Coronary artery (tissue), 2 donors: Measurements from ENCODE around the gene DNAI2.

Experiments
- DNase-seq: peaks from one replicate; pipeline ENCODE4 v3.0.0-alpha.2; 2017; ENCODE audit warnings: low spot score
- H3K27ac ChIP-seq, 2 donors: fragments of 200-600 bp; sonication (generic); one replicate each; pipeline ENCODE4 v1.5.1; 2016 to 2019
- H3K4me3 ChIP-seq: fragments of 200-600 bp; sonication (generic); 2 replicates; pipeline ENCODE4 v1.5.1; 2016; ENCODE audit warnings: mild to moderate bottlenecking, moderate library complexity
- TF ChIP-seq, protein P1 (sequence below): fragments of 200-600 bp; sonication (generic); IDR thresholded peaks from one replicate; pipeline ENCODE4 v1.5.1; 2019; ENCODE audit warnings: antibody characterized with exemption

Gene DNAI2

DNA sequence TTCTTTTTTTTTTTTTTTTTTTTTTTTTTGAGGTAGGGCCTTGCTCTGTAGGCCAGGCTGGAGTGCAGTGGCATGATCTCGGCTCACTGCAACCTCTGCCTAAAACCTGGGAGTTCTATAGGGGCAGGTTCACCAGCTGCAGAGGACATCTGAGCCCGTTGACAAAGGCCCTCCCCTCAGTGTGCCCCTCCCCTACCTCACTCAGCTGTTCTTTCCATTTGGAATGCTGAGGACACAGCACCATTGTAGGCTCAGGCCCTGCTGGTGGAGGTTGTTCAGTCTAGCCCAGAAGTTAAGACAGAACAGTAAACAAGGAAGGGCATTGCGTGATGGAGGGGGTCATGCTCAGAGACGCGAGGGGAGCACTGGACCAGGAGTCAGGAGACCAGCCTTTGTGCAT lies 30.1 kb downstream of the DNAI2 start:
- Histone ChIP-seq H3K27ac (no peak overlapping the region), H3K4me3 (no peak overlapping the region)
- DNase-seq, result no peak
- TF ChIP-seq, protein P1, sequence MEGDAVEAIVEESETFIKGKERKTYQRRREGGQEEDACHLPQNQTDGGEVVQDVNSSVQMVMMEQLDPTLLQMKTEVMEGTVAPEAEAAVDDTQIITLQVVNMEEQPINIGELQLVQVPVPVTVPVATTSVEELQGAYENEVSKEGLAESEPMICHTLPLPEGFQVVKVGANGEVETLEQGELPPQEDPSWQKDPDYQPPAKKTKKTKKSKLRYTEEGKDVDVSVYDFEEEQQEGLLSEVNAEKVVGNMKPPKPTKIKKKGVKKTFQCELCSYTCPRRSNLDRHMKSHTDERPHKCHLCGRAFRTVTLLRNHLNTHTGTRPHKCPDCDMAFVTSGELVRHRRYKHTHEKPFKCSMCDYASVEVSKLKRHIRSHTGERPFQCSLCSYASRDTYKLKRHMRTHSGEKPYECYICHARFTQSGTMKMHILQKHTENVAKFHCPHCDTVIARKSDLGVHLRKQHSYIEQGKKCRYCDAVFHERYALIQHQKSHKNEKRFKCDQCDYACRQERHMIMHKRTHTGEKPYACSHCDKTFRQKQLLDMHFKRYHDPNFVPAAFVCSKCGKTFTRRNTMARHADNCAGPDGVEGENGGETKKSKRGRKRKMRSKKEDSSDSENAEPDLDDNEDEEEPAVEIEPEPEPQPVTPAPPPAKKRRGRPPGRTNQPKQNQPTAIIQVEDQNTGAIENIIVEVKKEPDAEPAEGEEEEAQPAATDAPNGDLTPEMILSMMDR, result no peak

DNA sequence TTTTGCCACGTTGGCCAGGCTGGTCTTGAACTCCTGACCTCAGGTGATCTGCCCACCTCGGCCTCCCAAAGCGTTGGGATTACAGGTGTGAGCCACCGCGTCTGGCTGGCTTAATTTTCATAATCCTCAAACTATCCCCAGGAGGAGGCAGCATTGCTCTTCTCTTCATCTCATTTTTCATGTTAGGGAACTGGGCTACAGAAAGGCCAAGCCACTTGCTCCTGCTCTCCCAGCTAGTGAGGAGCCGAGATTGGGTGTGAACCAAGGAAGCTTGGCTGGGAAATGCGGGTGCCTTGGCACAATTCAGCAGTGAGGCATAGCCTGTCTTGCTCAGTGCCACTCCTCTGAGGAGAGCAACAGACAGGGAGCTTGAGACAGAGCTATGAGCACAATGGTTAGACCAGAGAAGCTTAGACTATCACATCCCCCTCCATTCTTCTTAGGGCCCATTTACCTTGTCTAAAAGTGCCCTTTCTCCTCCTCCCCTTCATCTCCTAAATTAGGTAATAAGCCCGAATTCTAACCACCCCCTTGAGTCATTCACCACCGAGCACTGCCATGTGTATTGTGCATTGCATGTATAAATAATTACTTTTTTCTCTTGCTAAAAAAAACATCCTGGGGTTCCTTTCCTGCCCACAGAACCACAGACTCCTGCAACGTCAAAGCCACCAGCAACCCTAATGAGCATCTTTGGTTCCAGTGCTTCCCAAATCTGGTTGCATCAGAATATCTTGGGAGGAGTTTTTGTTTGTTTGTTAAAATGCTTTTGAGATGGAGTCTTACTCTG lies 32.0 kb downstream of the DNAI2 start:
- no peak for DNase-seq
- Histone ChIP-seq H3K27ac (no peak overlapping the region), H3K4me3 (no peak overlapping the region)
- TF ChIP-seq, protein P1, result no peak

DNA sequence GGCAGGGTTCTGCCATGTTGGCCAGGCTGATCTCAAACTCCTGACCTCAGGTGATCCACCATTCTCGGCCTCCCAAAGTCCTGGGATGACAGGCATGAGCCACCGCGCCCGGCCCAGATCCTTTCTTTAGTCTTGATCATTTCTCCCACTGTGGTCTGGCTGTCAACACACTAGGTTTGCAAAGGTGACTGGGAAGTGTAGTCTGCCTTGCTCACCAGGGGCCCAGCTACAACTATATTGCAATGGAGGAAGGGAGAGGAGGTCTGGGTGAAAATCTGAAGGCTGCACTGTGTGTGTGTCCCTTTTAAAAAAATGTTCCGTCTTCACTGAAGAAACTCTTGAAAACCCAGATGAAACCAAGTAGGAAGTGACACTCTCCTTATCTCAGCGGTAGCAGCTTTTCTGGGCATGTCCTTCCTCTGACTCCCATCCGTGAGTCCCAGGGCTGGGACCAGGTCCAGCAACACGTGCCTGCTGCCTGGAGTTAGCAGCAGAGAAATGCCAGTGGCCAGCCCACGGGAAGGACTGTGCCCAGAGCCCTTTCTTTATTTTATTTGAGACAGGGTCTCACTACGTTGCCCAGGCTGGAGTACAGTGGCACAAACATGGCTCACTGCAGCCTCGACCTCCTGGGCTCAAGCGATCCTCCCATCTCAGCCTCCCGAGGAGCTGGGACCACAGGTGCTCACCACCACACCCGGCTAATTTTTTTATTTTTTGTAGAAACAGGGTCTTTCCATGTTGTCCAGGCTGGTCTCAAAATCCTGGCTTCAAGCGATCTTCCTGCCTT lies 34.1 kb downstream of the DNAI2 start:
- no peak for DNase-seq
- Histone ChIP-seq H3K4me3 (no peak overlapping the region), H3K27ac (no peak overlapping the region)
- TF ChIP-seq, protein P1, result no peak

DNA sequence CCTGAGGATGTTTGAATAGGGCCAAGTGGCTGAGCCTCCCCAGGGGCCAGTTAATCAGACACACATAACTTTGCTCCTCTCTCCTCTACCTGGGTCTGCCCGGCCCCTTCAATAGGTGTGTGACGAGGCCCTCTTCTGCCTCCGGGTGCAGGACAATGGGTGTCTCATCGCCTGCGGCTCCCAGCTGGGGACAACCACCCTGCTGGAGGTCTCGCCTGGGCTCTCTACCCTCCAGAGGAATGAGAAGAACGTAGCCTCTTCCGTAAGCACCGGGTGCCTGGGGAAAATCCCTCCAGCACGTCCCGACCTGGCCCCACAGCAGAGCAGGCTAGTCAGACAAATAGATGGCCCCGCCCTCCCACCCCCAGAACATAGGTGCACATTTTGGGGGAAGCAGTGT lies 35.9 kb downstream of the DNAI2 start:
- H3K27ac ChIP-seq, result no peak overlapping the region
- H3K4me3 ChIP-seq, result no peak overlapping the region
- TF ChIP-seq, protein P1, result no peak
- no peak for DNase-seq

DNA sequence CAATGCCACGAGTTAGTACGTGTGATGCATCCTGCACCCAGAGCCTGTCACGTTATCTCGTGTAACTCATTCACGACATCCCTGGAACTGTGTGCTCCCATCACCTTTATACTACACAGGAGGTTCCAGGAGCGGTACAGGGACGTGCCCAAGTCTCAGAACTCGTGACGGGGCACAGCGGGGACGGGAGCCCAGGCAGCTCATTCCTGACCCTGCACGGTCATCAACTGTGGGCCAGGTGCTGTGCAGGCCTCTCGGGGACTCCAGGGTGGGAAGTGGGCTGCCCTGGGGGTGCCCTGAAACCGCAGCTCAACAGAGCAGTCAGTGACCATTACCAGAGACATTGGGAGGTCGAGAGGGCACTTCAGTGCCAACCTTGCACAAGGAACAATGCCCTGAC lies 40.8 kb downstream of the DNAI2 start:
- no peak for DNase-seq
- H3K4me3 ChIP-seq, result no peak overlapping the region
- TF ChIP-seq, protein P1, result no peak
- no peak overlapping the region for H3K27ac ChIP-seq

DNA sequence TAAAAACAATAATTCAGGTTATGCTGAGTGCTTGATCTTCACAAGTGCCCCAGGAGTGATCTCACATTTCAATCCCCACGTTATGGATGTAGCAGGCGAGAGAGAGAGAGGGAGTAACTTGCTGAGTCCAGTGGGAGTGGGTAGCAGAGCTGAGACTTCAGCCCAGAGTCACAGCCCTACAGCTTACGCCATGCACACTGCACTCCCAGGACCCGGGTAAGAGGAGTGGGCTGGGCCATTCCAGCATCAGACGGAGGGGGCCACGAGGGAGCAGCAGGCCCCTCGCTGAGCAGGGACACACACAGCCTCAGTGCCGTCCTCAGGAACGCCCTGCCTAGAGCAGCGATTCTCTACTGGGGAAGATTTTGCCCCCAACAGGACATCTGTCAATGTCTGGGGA lies 42.2 kb downstream of the DNAI2 start:
- DNase-seq, result no peak
- H3K27ac ChIP-seq, result no peak overlapping the region
- TF ChIP-seq, protein P1, result no peak
- H3K4me3 ChIP-seq, result no peak overlapping the region
